Esophagus squamous epithelium (tissue), 4 donors: ENCODE results near the gene CLEC20A.

Experiments
- POLR2A ChIP-seq, 4 donors: fragments of 450-650 bp; IDR thresholded peaks; one replicate each; pipeline ENCODE4 v1.6.1; 2017; ENCODE audit warnings: antibody characterized with exemption in 4 of 4, mild to moderate bottlenecking in 4 of 4, moderate library complexity in 3 of 4
- TF ChIP-seq, protein P1 (sequence below), 6 experiments: fragments of 450-650 bp in 4 of 6; fragments of 200-600 bp in 2 of 6; sonication (generic) in 2 of 6; IDR thresholded peaks; one replicate each; pipeline ENCODE4 v1.5.1; 2016 to 2019; ENCODE audit warnings: antibody characterized with exemption in 6 of 6, mild to moderate bottlenecking in 4 of 6, moderate library complexity in 4 of 6

DNA sequence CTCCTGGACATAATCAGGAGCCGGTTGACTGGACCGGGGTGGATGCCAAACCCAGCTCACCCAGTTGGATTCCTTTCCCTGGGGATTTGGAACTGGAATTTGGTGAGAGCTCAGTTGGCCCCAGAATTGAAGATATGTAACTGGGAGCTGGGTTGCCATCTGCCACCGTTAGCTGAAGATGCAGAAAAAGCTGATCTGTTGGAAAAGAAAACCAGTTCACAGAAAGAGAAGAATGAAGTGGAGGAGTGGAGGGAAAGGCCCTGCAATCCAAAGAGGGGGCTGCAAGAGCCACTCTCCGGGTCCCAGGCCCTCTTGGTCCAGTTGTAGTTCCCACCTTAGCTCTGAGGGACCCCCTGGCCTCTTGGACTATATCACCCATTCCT lies 32.2 kb upstream of the CLEC20A start:
- no peak for TF ChIP-seq POLR2A (IDR thresholded peaks at IDR 0.05)
- TF ChIP-seq, protein P1, sequence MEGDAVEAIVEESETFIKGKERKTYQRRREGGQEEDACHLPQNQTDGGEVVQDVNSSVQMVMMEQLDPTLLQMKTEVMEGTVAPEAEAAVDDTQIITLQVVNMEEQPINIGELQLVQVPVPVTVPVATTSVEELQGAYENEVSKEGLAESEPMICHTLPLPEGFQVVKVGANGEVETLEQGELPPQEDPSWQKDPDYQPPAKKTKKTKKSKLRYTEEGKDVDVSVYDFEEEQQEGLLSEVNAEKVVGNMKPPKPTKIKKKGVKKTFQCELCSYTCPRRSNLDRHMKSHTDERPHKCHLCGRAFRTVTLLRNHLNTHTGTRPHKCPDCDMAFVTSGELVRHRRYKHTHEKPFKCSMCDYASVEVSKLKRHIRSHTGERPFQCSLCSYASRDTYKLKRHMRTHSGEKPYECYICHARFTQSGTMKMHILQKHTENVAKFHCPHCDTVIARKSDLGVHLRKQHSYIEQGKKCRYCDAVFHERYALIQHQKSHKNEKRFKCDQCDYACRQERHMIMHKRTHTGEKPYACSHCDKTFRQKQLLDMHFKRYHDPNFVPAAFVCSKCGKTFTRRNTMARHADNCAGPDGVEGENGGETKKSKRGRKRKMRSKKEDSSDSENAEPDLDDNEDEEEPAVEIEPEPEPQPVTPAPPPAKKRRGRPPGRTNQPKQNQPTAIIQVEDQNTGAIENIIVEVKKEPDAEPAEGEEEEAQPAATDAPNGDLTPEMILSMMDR (IDR thresholded peaks at IDR 0.05), result no peak
